ENCODE measurements around the gene COL25A1.
"Not testable (repeated sequence)": the region's sequence is repeated elsewhere in the genome, so short reads cannot be mapped to it uniquely, and the experiment has no call there.

Gene COL25A1

GRCh38 chr4:109171070-109171469 lies 131.4 kb downstream of the COL25A1 start:
- DNase-seq (ENCODE audit: low spot score) = no peak

GRCh38 chr4:109169170-109169569 lies 133.3 kb downstream of the COL25A1 start:
- DNase-seq (ENCODE audit: low spot score) = no peak

- no peak for DNase-seq (ENCODE audit: low spot score)
Observed at GRCh38 chr4:109166586-109166985, 135.9 kb downstream of the COL25A1 start.

GRCh38 chr4:109166126-109166525 lies 136.3 kb downstream of the COL25A1 start:
- no peak for DNase-seq (ENCODE audit: low spot score)

- DNase-seq (ENCODE audit: low spot score) = no peak
Observed at GRCh38 chr4:109164011-109164410, 138.4 kb downstream of the COL25A1 start.

GRCh38 chr4:109163493-109163892 lies 139.0 kb downstream of the COL25A1 start:
- DNase-seq (ENCODE audit: low spot score) = no peak

- DNase-seq (ENCODE audit: low spot score) = no peak
Observed at GRCh38 chr4:109162759-109163158, 139.7 kb downstream of the COL25A1 start.

- no peak for DNase-seq (ENCODE audit: low spot score)
Observed at GRCh38 chr4:109160494-109160893, 142.0 kb downstream of the COL25A1 start.

GRCh38 chr4:109157696-109158095 lies 144.8 kb downstream of the COL25A1 start:
- DNase-seq (ENCODE audit: low spot score) = no peak

- no peak for DNase-seq (ENCODE audit: low spot score)
Observed at GRCh38 chr4:109157205-109157604, 145.3 kb downstream of the COL25A1 start.

GRCh38 chr4:109156356-109156755 lies 146.1 kb downstream of the COL25A1 start:
- DNase-seq (ENCODE audit: low spot score) = no peak

- DNase-seq (ENCODE audit: low spot score) = no peak
Observed at GRCh38 chr4:109155682-109156283, 146.7 kb downstream of the COL25A1 start.

GRCh38 chr4:109155084-109155483 lies 147.4 kb downstream of the COL25A1 start:
- no peak for DNase-seq (ENCODE audit: low spot score)

GRCh38 chr4:109154424-109154823 lies 148.0 kb downstream of the COL25A1 start:
- no peak for DNase-seq (ENCODE audit: low spot score)

GRCh38 chr4:109149836-109150235 lies 152.6 kb downstream of the COL25A1 start:
- no peak for DNase-seq (ENCODE audit: low spot score)

- no peak for DNase-seq (ENCODE audit: low spot score)
Observed at GRCh38 chr4:109148577-109149075, 153.8 kb downstream of the COL25A1 start.

GRCh38 chr4:109147135-109147534 lies 155.3 kb downstream of the COL25A1 start:
- DNase-seq (ENCODE audit: low spot score) = no peak

GRCh38 chr4:109146499-109146898 lies 156.0 kb downstream of the COL25A1 start:
- DNase-seq (ENCODE audit: low spot score) = no peak

- not testable (repeated sequence) for DNase-seq (ENCODE audit: low spot score)
Observed at GRCh38 chr4:109138125-109138524, 164.3 kb downstream of the COL25A1 start.

GRCh38 chr4:109134921-109135320 lies 167.5 kb downstream of the COL25A1 start:
- no peak for DNase-seq (ENCODE audit: low spot score)

- DNase-seq (ENCODE audit: low spot score) = no peak
Observed at GRCh38 chr4:109134268-109134667, 168.2 kb downstream of the COL25A1 start.

GRCh38 chr4:109131559-109131958 lies 170.9 kb downstream of the COL25A1 start:
- DNase-seq (ENCODE audit: low spot score) = peak; percentile 10

GRCh38 chr4:109128589-109128988 lies 173.9 kb downstream of the COL25A1 start:
- no peak for DNase-seq (ENCODE audit: low spot score)

- no peak for DNase-seq (ENCODE audit: low spot score)
Observed at GRCh38 chr4:109127866-109128265, 174.6 kb downstream of the COL25A1 start.

All from SK-N-DZ (cell line).